Measurements from ENCODE around the gene SUPT3H. TPM values are rescaled to one million over a fixed set of nuclear protein-coding genes. Genes with fewer than 3 reads are reported as not detected.

SUPT3H gene
- total and polyA plus RNA-seq, 2 of the 8 experiments (the other 6 are each of a cell fraction or from before 2014, with no cell fraction given): 18.8 to 23.0 TPM

DNA sequence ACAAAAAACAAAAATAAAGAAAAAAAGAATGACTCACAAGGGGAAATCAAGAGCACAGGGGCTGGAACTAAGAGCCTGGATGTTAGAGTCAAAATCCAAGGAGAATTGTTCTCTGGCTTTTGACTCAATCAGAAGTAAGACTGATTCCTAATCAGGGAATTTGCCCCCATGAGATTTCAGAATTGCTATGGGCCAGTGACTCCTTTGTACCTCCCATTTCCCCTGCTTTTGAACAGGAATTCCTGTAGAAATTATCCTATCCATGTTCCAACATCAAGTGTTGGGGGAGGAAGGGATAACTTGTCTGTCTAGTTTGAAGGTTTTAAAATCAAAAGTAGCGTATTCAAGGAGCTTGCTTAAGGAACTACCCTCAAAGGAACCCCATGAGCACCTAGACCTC, 593.5 kb downstream of the SUPT3H start:
- TF ChIP-seq RAD21 (IDR thresholded peaks at IDR 0.05 in 1 of 2, conservative IDR thresholded peaks at IDR 0.05 in 1 of 2; ENCODE audit: low read depth in 2 of 2, low read length in 2 of 2) (no peak), MAFK (IDR thresholded peaks at IDR 0.05; ENCODE audit: low read depth, low read length) (no peak), CHD1 (IDR thresholded peaks at IDR 0.05; ENCODE audit: low read depth, low read length) (no peak)
- Histone ChIP-seq H2BK15ac (ENCODE audit: low read length) (no peak overlapping the region), H3K4me1 (replicated peaks in 1 of 4; ENCODE audit: control insufficient read depth in 3 of 4, insufficient read depth in 4 of 4, low read length in 3 of 4) (no peaks in the 10 kb centered on the region; a peak in 1 of 7 replicates), H4K91ac (replicated peaks; ENCODE audit: insufficient read length, low read length) (no peak overlapping the region), H4K8ac (ENCODE audit: extremely low read depth, insufficient read depth, low read length) (no peak overlapping the region), H2BK20ac (ENCODE audit: low read length) (no peak overlapping the region), H3K27ac (ENCODE audit: low read depth, low read length) (no peak overlapping the region), H2BK5ac (ENCODE audit: low read depth, low read length) (no peak overlapping the region), H3K14ac (ENCODE audit: insufficient read length) (no peak overlapping the region), H3K9me3 (ENCODE audit: insufficient read depth in 2 of 2, low read depth in 1 of 2, low read length in 1 of 2) (no peaks in the 10 kb centered on the region), H3K23ac (ENCODE audit: insufficient read length) (no peak overlapping the region), H4K20me1 (replicated peaks in 1 of 2; ENCODE audit: control insufficient read depth in 1 of 2, insufficient read depth in 2 of 2, low read length in 2 of 2) (no peaks in the 10 kb centered on the region), H2AFZ (ENCODE audit: low read length) (no peak overlapping the region), H3K27me3 (replicated peaks in 1 of 4; ENCODE audit: control insufficient read depth in 3 of 4, extremely low read depth in 1 of 4, insufficient read depth in 3 of 4, low read length in 3 of 4) (no peaks in the 10 kb centered on the region), H3K4ac (replicated peaks; ENCODE audit: insufficient read length, low read depth, low read length) (no peak overlapping the region), H3K4me3 (ENCODE audit: extremely low read depth in 1 of 4, insufficient read depth in 2 of 4, low read depth in 3 of 4, low read length in 4 of 4) (no peak overlapping the region), H4K5ac (ENCODE audit: insufficient read length, low read depth, low read length) (no peak overlapping the region), H3K36me3 (ENCODE audit: control insufficient read depth in 2 of 4, insufficient read depth in 4 of 4, low read length in 3 of 4) (no peaks in the 10 kb centered on the region), H3K23me2 (ENCODE audit: low read depth, low read length) (no peaks in the 10 kb centered on the region; the same call in 1 of the 2 replicates), H3K9ac (replicated peaks in 1 of 4; ENCODE audit: extremely low read depth in 1 of 4, low read depth in 3 of 4, low read length in 3 of 4) (no peak overlapping the region), H2BK120ac (replicated peaks; ENCODE audit: low read depth, low read length) (no peak overlapping the region), H3K56ac (replicated peaks; ENCODE audit: insufficient read length, low read depth, low read length) (no peak overlapping the region), H2BK12ac (ENCODE audit: low read depth, low read length) (no peak overlapping the region), H3K18ac (ENCODE audit: extremely low read depth, low read length) (no peak overlapping the region), H3K4me2 (ENCODE audit: insufficient read depth in 1 of 2, low read depth in 2 of 2, low read length in 2 of 2) (no peak overlapping the region), H3K79me2 (ENCODE audit: control insufficient read depth in 1 of 2, insufficient read depth in 2 of 2, low read length in 2 of 2) (no peaks in the 10 kb centered on the region), H3K79me1 (ENCODE audit: low read depth, low read length) (no peaks in the 10 kb centered on the region), H2AK5ac (ENCODE audit: low read depth, low read length) (no peak overlapping the region)
- ChIA-PET POLR2A (ENCODE audit: partially characterized antibody) (no interaction called here), CTCF (ENCODE audit: partially characterized antibody) (interaction anchor here (1.3 to 3.3 kb wide), 2 partner anchors 9 to 128 kb away, joined by 3 to 21 read pairs; no protein-coding TSS in a partner anchor)
- DNase-seq (ENCODE audit: low read depth in 1 of 2, low spot score in 2 of 2) (no peak), FAIRE-seq (no peak)
- WGBS, 2 experiments (ENCODE audit: extremely low coverage in 1 of 2, insufficient coverage in 1 of 2, insufficient read length in 1 of 2, insufficient replicate concordance in 2 of 2, low coverage in 1 of 2, low lambda C conversion rate in 2 of 2, missing lambda C conversion rate in 1 of 2): 83% methylated on average over 1 of the region's 1 CpG; no CpG with 5 or more reads in 1 of the 2 experiments
